Activated CD4-positive, alpha-beta T cell treated with anti-CD3 and anti-CD28 coated beads for 36 hours (primary cell): ENCODE measurements around the gene MYPOP. TPM values are rescaled to one million over a fixed set of nuclear protein-coding genes. Genes with fewer than 3 reads are reported as not detected.

Experiments used
- ATAC-seq: fragments of 200-7000 bp; cut with Tn5 transposase; one replicate; pipeline ENCODE4 v1.10.0; 2021; ENCODE audit warnings: mild to moderate bottlenecking, moderate library complexity
- CTCF ChIA-PET: fragments of 350-600 bp; sonication (Branson Sonifier 250); formaldehyde crosslinking; loops from one replicate; lab custom pipeline; 2021; ENCODE audit warnings: antibody characterized with exemption; lab: Charles Lee
- POLR2A ChIA-PET: fragments of 350-600 bp; sonication (Branson Sonifier 250); formaldehyde crosslinking; loops from one replicate; lab custom pipeline; 2021; ENCODE audit warnings: antibody characterized with exemption, inconsistent platforms; lab: Charles Lee
- DNase-seq: peaks from one replicate; pipeline ENCODE4 v3.0.0-alpha.2; 2020
- H3K27ac Mint-ChIP-seq: one replicate; pipeline ENCODE4 v1.8.0; 2021; ENCODE audit warnings: mixed read lengths
- H3K27me3 Mint-ChIP-seq: one replicate; pipeline ENCODE4 v1.8.0; 2021; ENCODE audit warnings: mixed read lengths
- H3K36me3 Mint-ChIP-seq: one replicate; pipeline ENCODE4 v1.8.0; 2021; ENCODE audit warnings: low read depth, mixed read lengths
- H3K4me1 Mint-ChIP-seq: one replicate; pipeline ENCODE4 v1.8.0; 2021; ENCODE audit warnings: mixed read lengths
- H3K4me3 Mint-ChIP-seq: one replicate; pipeline ENCODE4 v1.8.0; 2021; ENCODE audit warnings: mild to moderate bottlenecking, moderate library complexity, mixed read lengths
- H3K9me3 Mint-ChIP-seq: one replicate; pipeline ENCODE4 v1.8.0; 2021; ENCODE audit warnings: low read depth, mixed read lengths
- intact Hi-C, 2 experiments: fragments of 100-400 bp; cut with DNase I in 1 of 2; cut with micrococcal nuclease in 1 of 2; formaldehyde crosslinking; loops; one replicate each; pipeline versions ENCODE4 v1.14.2 to v1.15.1; 2022 to 2024; cut with DNase I, micrococcal nuclease
- total RNA-seq, 2 experiments: library from RNA; stranded (reverse); gene quantifications; one replicate each; pipeline ENCODE4 v1.2.3, GENCODE V29; 2021

The MYPOP gene
- total RNA-seq, 2 experiments from 2014 or later = 5.0 to 5.6 TPM

GRCh38 chr19:45882652-45883585, 19.5 kb downstream of the MYPOP start:
- POLR2A ChIA-PET = no interaction called here
- intact Hi-C loops = loop anchor here (1.0 to 10.0 kb wide), 4 partner anchors 19 to 1602 kb away; partner anchors contain the start of genes FOXA3 (in 1 of the 2) and KPTN (in 1 of the 2)
- ATAC-seq = peak; percentile 42

GRCh38 chr19:45881909-45882528, 20.4 kb downstream of the MYPOP start:
- POLR2A ChIA-PET = interaction anchor here (1.0 kb wide), 1 partner anchor 165 kb away, joined by 3 read pairs; no protein-coding TSS in a partner anchor
- H3K36me3 Mint-ChIP-seq = peaks cover 3% of the 10 kb centered on the region
- intact Hi-C loops = loop anchor here in 1 of 2 experiments (10.0 kb wide), 1 partner anchor 1603 kb away; the partner anchor contains the start of gene KPTN

More at GRCh38 chr19:45882652-45883585, 19.5 kb downstream of the MYPOP start:
- peaks cover 3% of the 10 kb centered on the region for H3K36me3 Mint-ChIP-seq
- CTCF ChIA-PET = interaction anchor here (0.5 to 8.2 kb wide), 12 partner anchors 10 to 296 kb away, joined by 3 to 84 read pairs (median 4); partner anchors contain the start of genes DMWD, FOXA3, SIX5 and SYMPK
- H3K4me3 Mint-ChIP-seq = peak overlapping the region; percentile 66
- H3K9me3 Mint-ChIP-seq = no peaks in the 10 kb centered on the region
- peak overlapping the region; percentile 32 for H3K27ac Mint-ChIP-seq
- peaks cover 29% of the 10 kb centered on the region for H3K4me1 Mint-ChIP-seq
- DNase-seq = peak; percentile 94
- H3K27me3 Mint-ChIP-seq = peaks cover 7% of the 10 kb centered on the region

GRCh38 chr19:45881082-45881908, 21.1 kb downstream of the MYPOP start:
- ChIA-PET CTCF (interaction anchor here (0.7 to 8.2 kb wide), 6 partner anchors 17 to 186 kb away, joined by 3 to 84 read pairs (median 6); partner anchors contain the start of genes FOXA3, SIX5 and SYMPK), POLR2A (interaction anchor here (1.0 kb wide), 1 partner anchor 164 kb away, joined by 3 read pairs; no protein-coding TSS in a partner anchor)
- DNase-seq (no peak), ATAC-seq (no peak)
- H3K4me1 Mint-ChIP-seq = peaks cover 36% of the 10 kb centered on the region
- peaks cover 3% of the 10 kb centered on the region for H3K36me3 Mint-ChIP-seq
- H3K4me3 Mint-ChIP-seq = no peak overlapping the region
- intact Hi-C loops = loop anchor here in 1 of 2 experiments (10.0 kb wide), 1 partner anchor 1604 kb away; the partner anchor contains the start of gene KPTN
- no peak overlapping the region for H3K27ac Mint-ChIP-seq
- H3K27me3 Mint-ChIP-seq = peaks cover 13% of the 10 kb centered on the region
- no peaks in the 10 kb centered on the region for H3K9me3 Mint-ChIP-seq

More at GRCh38 chr19:45881909-45882528, 20.4 kb downstream of the MYPOP start:
- CTCF ChIA-PET = interaction anchor here (0.5 to 8.2 kb wide), 10 partner anchors 13 to 295 kb away, joined by 3 to 84 read pairs (median 6); partner anchors contain the start of genes DMWD, FOXA3, SIX5 and SYMPK
- no peak for ATAC-seq
- Mint-ChIP-seq H3K9me3 (no peaks in the 10 kb centered on the region), H3K4me1 (peaks cover 34% of the 10 kb centered on the region), H3K27ac (no peak overlapping the region), H3K27me3 (peaks cover 11% of the 10 kb centered on the region), H3K4me3 (no peak overlapping the region)
- no peak for DNase-seq

GRCh38 chr19:45879971-45880370, 22.4 kb downstream of the MYPOP start:
- intact Hi-C loops = loop anchor here in 1 of 2 experiments (10.0 kb wide), 1 partner anchor 1605 kb away; the partner anchor contains the start of gene KPTN
- ChIA-PET POLR2A (interaction anchor here (0.6 to 1.2 kb wide), 2 partner anchors 17 to 899 kb away, joined by 5 to 8 read pairs; no protein-coding TSS in a partner anchor), CTCF (no interaction called here)
- Mint-ChIP-seq H3K9me3 (no peaks in the 10 kb centered on the region), H3K4me1 (peaks cover 44% of the 10 kb centered on the region), H3K4me3 (no peak overlapping the region), H3K27me3 (peaks cover 18% of the 10 kb centered on the region), H3K27ac (no peak overlapping the region), H3K36me3 (peaks cover 3% of the 10 kb centered on the region)
- ATAC-seq (no peak), DNase-seq (no peak)

- intact Hi-C loops = no loop called here
- no peak overlapping the region for H3K4me3 Mint-ChIP-seq
- no peaks in the 10 kb centered on the region for H3K9me3 Mint-ChIP-seq
- ATAC-seq (no peak), DNase-seq (no peak)
- H3K36me3 Mint-ChIP-seq = peaks cover 3% of the 10 kb centered on the region
- POLR2A ChIA-PET = no interaction called here
- H3K27ac Mint-ChIP-seq = no peak overlapping the region
- CTCF ChIA-PET = interaction anchor here (0.8 kb wide), 1 partner anchor 237 kb away, joined by 3 read pairs; no protein-coding TSS in a partner anchor
- H3K4me1 Mint-ChIP-seq = peaks cover 42% of the 10 kb centered on the region
- peaks cover 21% of the 10 kb centered on the region for H3K27me3 Mint-ChIP-seq
Measured at GRCh38 chr19:45879055-45879454, 23.4 kb downstream of the MYPOP start.

GRCh38 chr19:45878043-45878794, 24.2 kb downstream of the MYPOP start:
- Mint-ChIP-seq H3K4me1 (peaks cover 38% of the 10 kb centered on the region), H3K9me3 (no peaks in the 10 kb centered on the region), H3K4me3 (no peak overlapping the region), H3K36me3 (no peaks in the 10 kb centered on the region), H3K27me3 (peaks cover 21% of the 10 kb centered on the region), H3K27ac (peak overlapping the region; percentile 6)
- DNase-seq (peak; percentile 65), ATAC-seq (peak; percentile 75)
- intact Hi-C loops = no loop called here
- ChIA-PET CTCF (no interaction called here), POLR2A (no interaction called here)

- DNase-seq = peak; percentile 82
Measured at GRCh38 chr19:45876411-45877197, 25.8 kb downstream of the MYPOP start.

GRCh38 chr19:45876161-45876410, 26.3 kb downstream of the MYPOP start:
- ChIA-PET POLR2A (no interaction called here), CTCF (no interaction called here)
- peak overlapping the region; percentile 7 for H3K4me3 Mint-ChIP-seq
- no peaks in the 10 kb centered on the region for H3K36me3 Mint-ChIP-seq
- ATAC-seq (peak; percentile 86), DNase-seq (no peak)
- intact Hi-C loops = loop anchor here in 1 of 2 experiments (1.0 kb wide), 1 partner anchor 12 kb away; the partner anchor contains the start of gene FOXA3
- H3K27ac Mint-ChIP-seq = peak overlapping the region; percentile 33
- peaks cover 24% of the 10 kb centered on the region for H3K4me1 Mint-ChIP-seq
- H3K27me3 Mint-ChIP-seq = peaks cover 21% of the 10 kb centered on the region
- H3K9me3 Mint-ChIP-seq = no peaks in the 10 kb centered on the region

More at GRCh38 chr19:45876411-45877197, 25.8 kb downstream of the MYPOP start:
- ChIA-PET POLR2A (no interaction called here), CTCF (no interaction called here)
- peaks cover 29% of the 10 kb centered on the region for H3K4me1 Mint-ChIP-seq
- H3K4me3 Mint-ChIP-seq = peak overlapping the region; percentile 7
- intact Hi-C loops = loop anchor here in 1 of 2 experiments (1.0 kb wide), 1 partner anchor 12 kb away; the partner anchor contains the start of gene FOXA3
- H3K36me3 Mint-ChIP-seq = no peaks in the 10 kb centered on the region
- H3K27ac Mint-ChIP-seq = peak overlapping the region; percentile 33
- peak; percentile 34 for ATAC-seq
- peaks cover 21% of the 10 kb centered on the region for H3K27me3 Mint-ChIP-seq
- H3K9me3 Mint-ChIP-seq = no peaks in the 10 kb centered on the region

GRCh38 chr19:45874620-45874966, 27.8 kb downstream of the MYPOP start:
- DNase-seq = no peak
- Mint-ChIP-seq H3K4me1 (peaks cover 23% of the 10 kb centered on the region), H3K27me3 (peaks cover 21% of the 10 kb centered on the region), H3K36me3 (no peaks in the 10 kb centered on the region), H3K27ac (no peak overlapping the region), H3K4me3 (no peak overlapping the region), H3K9me3 (no peaks in the 10 kb centered on the region)
- no peak for ATAC-seq
- intact Hi-C loops = no loop called here
- ChIA-PET POLR2A (no interaction called here), CTCF (no interaction called here)
